GM23338 (cell line): Measurements from ENCODE around the gene CLHC1.

ENCODE experiments used
- CREB1 ChIP-seq: fragments of 250-450 bp; sonication (Bioruptor Pico); IDR thresholded peaks from 2 replicates; pipeline ENCODE4 v1.5.0; 2020; ENCODE audit warnings: low read depth, mild to moderate bottlenecking, moderate library complexity
- EZH2 ChIP-seq: fragments of 200-600 bp; sonication (generic); IDR thresholded peaks from one replicate; pipeline ENCODE4 v1.8.0; 2017; ENCODE audit warnings: antibody characterized with exemption, mild to moderate bottlenecking, low read depth; ENCODE audit not compliant: unreplicated experiment
- EZH2phosphoT487 ChIP-seq: fragments of 200-600 bp; sonication (generic); IDR thresholded peaks from one replicate; pipeline ENCODE4 v1.8.1; 2018; ENCODE audit warnings: antibody characterized with exemption; ENCODE audit not compliant: unreplicated experiment
- JUNB ChIP-seq: IDR thresholded peaks from one replicate; pipeline ENCODE4 v1.6.1; 2016; ENCODE audit warnings: antibody characterized with exemption; ENCODE audit not compliant: unreplicated experiment
- NANOG ChIP-seq: IDR thresholded peaks from 2 replicates; pipeline ENCODE4 v1.6.1; 2016; ENCODE audit warnings: antibody characterized with exemption, borderline replicate concordance
- POLR2AphosphoS5 ChIP-seq: IDR thresholded peaks from 2 replicates; pipeline ENCODE4 v1.6.1; 2016; ENCODE audit warnings: antibody characterized with exemption, low read depth
- ZNF331 ChIP-seq: fragments of 250-450 bp; sonication (Bioruptor Pico); IDR thresholded peaks from 2 replicates; pipeline ENCODE4 v1.5.0; 2020; ENCODE audit warnings: low read depth, mild to moderate bottlenecking, moderate library complexity
- TF ChIP-seq, protein P1 (sequence below), 2 experiments: fragments of 200-600 bp in 1 of 2; sonication (generic) in 1 of 2; conservative IDR thresholded peaks; 2 replicates each; pipeline versions ENCODE4 v1.5.1 to v1.6.1; 2016 to 2017; ENCODE audit warnings: antibody characterized with exemption in 2 of 2, low read depth in 2 of 2, mild to moderate bottlenecking in 2 of 2, moderate library complexity in 1 of 2
- TF ChIP-seq, protein P2 (sequence below): IDR thresholded peaks from one replicate; pipeline ENCODE4 v1.6.1; 2018; ENCODE audit warnings: antibody characterized with exemption; ENCODE audit not compliant: unreplicated experiment
- TF ChIP-seq, protein P3 (sequence below): IDR thresholded peaks from 2 replicates; pipeline ENCODE4 v1.6.1; 2016; ENCODE audit warnings: antibody characterized with exemption
- TF ChIP-seq, protein P4 (sequence below): fragments of 250-450 bp; sonication (Bioruptor Pico); IDR thresholded peaks from 2 replicates; pipeline ENCODE4 v1.5.0; 2020; ENCODE audit warnings: mild to moderate bottlenecking, moderate library complexity

DNA sequence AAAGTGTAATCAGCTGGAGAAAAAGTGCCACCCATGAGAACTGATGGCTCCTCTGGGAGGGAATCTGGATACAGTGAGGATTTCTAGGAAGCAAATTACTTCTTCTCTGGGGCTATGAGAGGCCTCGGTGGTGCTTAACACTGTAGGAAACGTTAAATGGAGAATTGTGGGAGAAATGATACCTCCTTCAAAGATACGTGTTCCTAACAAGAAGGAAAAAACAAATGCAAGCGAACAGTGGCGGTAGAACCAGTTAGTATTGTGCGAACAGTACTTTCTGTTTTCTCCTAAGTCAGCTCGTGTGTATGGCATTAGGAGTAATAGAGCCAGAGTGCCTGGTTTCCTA lies 37.5 kb upstream of the CLHC1 start:
- TF ChIP-seq JUNB (no peak), EZH2 (no peak), POLR2AphosphoS5 (no peak), CREB1 (no peak), EZH2phosphoT487 (no peak), NANOG (no peak), ZNF331 (CRISPR knock-in tag) (no peak)
- TF ChIP-seq, protein P1, sequence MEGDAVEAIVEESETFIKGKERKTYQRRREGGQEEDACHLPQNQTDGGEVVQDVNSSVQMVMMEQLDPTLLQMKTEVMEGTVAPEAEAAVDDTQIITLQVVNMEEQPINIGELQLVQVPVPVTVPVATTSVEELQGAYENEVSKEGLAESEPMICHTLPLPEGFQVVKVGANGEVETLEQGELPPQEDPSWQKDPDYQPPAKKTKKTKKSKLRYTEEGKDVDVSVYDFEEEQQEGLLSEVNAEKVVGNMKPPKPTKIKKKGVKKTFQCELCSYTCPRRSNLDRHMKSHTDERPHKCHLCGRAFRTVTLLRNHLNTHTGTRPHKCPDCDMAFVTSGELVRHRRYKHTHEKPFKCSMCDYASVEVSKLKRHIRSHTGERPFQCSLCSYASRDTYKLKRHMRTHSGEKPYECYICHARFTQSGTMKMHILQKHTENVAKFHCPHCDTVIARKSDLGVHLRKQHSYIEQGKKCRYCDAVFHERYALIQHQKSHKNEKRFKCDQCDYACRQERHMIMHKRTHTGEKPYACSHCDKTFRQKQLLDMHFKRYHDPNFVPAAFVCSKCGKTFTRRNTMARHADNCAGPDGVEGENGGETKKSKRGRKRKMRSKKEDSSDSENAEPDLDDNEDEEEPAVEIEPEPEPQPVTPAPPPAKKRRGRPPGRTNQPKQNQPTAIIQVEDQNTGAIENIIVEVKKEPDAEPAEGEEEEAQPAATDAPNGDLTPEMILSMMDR (conservative IDR thresholded peaks at IDR 0.05; ENCODE audit: low read depth in 2 of 2), result no peak
- TF ChIP-seq, protein P2, sequence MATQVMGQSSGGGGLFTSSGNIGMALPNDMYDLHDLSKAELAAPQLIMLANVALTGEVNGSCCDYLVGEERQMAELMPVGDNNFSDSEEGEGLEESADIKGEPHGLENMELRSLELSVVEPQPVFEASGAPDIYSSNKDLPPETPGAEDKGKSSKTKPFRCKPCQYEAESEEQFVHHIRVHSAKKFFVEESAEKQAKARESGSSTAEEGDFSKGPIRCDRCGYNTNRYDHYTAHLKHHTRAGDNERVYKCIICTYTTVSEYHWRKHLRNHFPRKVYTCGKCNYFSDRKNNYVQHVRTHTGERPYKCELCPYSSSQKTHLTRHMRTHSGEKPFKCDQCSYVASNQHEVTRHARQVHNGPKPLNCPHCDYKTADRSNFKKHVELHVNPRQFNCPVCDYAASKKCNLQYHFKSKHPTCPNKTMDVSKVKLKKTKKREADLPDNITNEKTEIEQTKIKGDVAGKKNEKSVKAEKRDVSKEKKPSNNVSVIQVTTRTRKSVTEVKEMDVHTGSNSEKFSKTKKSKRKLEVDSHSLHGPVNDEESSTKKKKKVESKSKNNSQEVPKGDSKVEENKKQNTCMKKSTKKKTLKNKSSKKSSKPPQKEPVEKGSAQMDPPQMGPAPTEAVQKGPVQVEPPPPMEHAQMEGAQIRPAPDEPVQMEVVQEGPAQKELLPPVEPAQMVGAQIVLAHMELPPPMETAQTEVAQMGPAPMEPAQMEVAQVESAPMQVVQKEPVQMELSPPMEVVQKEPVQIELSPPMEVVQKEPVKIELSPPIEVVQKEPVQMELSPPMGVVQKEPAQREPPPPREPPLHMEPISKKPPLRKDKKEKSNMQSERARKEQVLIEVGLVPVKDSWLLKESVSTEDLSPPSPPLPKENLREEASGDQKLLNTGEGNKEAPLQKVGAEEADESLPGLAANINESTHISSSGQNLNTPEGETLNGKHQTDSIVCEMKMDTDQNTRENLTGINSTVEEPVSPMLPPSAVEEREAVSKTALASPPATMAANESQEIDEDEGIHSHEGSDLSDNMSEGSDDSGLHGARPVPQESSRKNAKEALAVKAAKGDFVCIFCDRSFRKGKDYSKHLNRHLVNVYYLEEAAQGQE, result no peak
- TF ChIP-seq, protein P3, sequence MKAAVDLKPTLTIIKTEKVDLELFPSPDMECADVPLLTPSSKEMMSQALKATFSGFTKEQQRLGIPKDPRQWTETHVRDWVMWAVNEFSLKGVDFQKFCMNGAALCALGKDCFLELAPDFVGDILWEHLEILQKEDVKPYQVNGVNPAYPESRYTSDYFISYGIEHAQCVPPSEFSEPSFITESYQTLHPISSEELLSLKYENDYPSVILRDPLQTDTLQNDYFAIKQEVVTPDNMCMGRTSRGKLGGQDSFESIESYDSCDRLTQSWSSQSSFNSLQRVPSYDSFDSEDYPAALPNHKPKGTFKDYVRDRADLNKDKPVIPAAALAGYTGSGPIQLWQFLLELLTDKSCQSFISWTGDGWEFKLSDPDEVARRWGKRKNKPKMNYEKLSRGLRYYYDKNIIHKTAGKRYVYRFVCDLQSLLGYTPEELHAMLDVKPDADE, result no peak
- TF ChIP-seq, protein P4, sequence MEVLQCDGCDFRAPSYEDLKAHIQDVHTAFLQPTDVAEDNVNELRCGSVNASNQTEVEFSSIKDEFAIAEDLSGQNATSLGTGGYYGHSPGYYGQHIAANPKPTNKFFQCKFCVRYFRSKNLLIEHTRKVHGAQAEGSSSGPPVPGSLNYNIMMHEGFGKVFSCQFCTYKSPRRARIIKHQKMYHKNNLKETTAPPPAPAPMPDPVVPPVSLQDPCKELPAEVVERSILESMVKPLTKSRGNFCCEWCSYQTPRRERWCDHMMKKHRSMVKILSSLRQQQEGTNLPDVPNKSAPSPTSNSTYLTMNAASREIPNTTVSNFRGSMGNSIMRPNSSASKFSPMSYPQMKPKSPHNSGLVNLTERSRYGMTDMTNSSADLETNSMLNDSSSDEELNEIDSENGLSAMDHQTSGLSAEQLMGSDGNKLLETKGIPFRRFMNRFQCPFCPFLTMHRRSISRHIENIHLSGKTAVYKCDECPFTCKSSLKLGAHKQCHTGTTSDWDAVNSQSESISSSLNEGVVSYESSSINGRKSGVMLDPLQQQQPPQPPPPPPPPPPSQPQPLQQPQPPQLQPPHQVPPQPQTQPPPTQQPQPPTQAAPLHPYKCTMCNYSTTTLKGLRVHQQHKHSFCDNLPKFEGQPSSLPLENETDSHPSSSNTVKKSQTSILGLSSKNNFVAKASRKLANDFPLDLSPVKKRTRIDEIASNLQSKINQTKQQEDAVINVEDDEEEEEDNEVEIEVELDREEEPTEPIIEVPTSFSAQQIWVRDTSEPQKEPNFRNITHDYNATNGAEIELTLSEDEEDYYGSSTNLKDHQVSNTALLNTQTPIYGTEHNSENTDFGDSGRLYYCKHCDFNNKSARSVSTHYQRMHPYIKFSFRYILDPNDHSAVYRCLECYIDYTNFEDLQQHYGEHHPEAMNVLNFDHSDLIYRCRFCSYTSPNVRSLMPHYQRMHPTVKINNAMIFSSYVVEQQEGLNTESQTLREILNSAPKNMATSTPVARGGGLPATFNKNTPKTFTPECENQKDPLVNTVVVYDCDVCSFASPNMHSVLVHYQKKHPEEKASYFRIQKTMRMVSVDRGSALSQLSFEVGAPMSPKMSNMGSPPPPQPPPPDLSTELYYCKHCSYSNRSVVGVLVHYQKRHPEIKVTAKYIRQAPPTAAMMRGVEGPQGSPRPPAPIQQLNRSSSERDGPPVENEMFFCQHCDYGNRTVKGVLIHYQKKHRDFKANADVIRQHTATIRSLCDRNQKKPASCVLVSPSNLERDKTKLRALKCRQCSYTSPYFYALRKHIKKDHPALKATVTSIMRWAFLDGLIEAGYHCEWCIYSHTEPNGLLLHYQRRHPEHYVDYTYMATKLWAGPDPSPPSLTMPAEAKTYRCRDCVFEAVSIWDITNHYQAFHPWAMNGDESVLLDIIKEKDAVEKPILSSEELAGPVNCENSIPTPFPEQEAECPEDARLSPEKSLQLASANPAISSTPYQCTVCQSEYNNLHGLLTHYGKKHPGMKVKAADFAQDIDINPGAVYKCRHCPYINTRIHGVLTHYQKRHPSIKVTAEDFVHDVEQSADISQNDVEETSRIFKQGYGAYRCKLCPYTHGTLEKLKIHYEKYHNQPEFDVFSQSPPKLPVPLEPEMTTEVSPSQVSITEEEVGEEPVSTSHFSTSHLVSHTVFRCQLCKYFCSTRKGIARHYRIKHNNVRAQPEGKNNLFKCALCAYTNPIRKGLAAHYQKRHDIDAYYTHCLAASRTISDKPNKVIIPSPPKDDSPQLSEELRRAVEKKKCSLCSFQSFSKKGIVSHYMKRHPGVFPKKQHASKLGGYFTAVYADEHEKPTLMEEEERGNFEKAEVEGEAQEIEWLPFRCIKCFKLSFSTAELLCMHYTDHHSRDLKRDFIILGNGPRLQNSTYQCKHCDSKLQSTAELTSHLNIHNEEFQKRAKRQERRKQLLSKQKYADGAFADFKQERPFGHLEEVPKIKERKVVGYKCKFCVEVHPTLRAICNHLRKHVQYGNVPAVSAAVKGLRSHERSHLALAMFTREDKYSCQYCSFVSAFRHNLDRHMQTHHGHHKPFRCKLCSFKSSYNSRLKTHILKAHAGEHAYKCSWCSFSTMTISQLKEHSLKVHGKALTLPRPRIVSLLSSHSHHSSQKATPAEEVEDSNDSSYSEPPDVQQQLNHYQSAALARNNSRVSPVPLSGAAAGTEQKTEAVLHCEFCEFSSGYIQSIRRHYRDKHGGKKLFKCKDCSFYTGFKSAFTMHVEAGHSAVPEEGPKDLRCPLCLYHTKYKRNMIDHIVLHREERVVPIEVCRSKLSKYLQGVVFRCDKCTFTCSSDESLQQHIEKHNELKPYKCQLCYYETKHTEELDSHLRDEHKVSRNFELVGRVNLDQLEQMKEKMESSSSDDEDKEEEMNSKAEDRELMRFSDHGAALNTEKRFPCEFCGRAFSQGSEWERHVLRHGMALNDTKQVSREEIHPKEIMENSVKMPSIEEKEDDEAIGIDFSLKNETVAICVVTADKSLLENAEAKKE (CRISPR knock-in tag), result no peak
